IMR-90 (cell line): ENCODE data around the gene C2orf92. TPM values are rescaled to one million over a fixed set of nuclear protein-coding genes. Genes with fewer than 3 reads are reported as not detected.
A peak's percentile ranks its signal among the peaks of the same experiment; 100 is the strongest.

Experiments used
- ATAC-seq: fragments of 200-7000 bp; cut with Tn5 transposase; 2 replicates; pipeline ENCODE4 v1.9.1; 2020; ENCODE audit warnings: low read depth, mild to moderate bottlenecking, moderate library complexity
- BruUV-seq: library from RNA; stranded (reverse); fragments of 400-500 nt; replicated peaks from 2 replicates; lab custom pipeline; 2021; lab: Mats Ljungman, UMichigan
- CTCF ChIA-PET: fragments of 300-600 bp; formaldehyde crosslinking; extraction: SDS; loops from one replicate; lab custom pipeline; 2021; ENCODE audit warnings: antibody characterized with exemption; lab: Yijun Ruan, JAX
- POLR2A ChIA-PET: fragments of 300-600 bp; sonication (Branson Sonifier 250); formaldehyde crosslinking; loops from one replicate; lab custom pipeline; 2022; ENCODE audit warnings: antibody characterized with exemption; ENCODE audit not compliant: unreplicated experiment; lab: Charles Lee
- DNase-seq: peaks from one replicate; pipeline ENCODE4 v3.0.0; 2013
- H2AFZ ChIP-seq: replicated peaks from 2 replicates; pipeline ENCODE3; 2013; ENCODE audit warnings: low read length, mild to moderate bottlenecking; ENCODE audit not compliant: poor library complexity
- H2AK5ac ChIP-seq: 2 replicates; pipeline ENCODE4 v1.6.1; 2013; ENCODE audit warnings: low read depth, low read length, inconsistent platforms
- H2AK9ac ChIP-seq: replicated peaks from 2 replicates; pipeline ENCODE3; 2013; ENCODE audit warnings: mild to moderate bottlenecking, low read depth, low read length, moderate library complexity; ENCODE audit not compliant: poor library complexity
- H2BK120ac ChIP-seq: 2 replicates; pipeline ENCODE4 v1.6.1; 2013; ENCODE audit warnings: low read depth, low read length, inconsistent platforms
- H2BK15ac ChIP-seq: 3 replicates; pipeline ENCODE4 v1.6.1; 2013; ENCODE audit warnings: low read depth, low read length, inconsistent platforms
- H2BK20ac ChIP-seq: 2 replicates; pipeline ENCODE4 v1.6.1; 2013; ENCODE audit warnings: low read depth, mild to moderate bottlenecking, inconsistent platforms, low read length, moderate library complexity
- H2BK5ac ChIP-seq: 2 replicates; pipeline ENCODE4 v1.6.1; 2013; ENCODE audit warnings: mild to moderate bottlenecking, low read depth, low read length, inconsistent platforms; ENCODE audit not compliant: poor library complexity, severe bottlenecking
- H3K14ac ChIP-seq: replicated peaks from 2 replicates; pipeline ENCODE4 v1.6.1; 2013; ENCODE audit warnings: low read depth, low read length, inconsistent platforms
- H3K18ac ChIP-seq: 2 replicates; pipeline ENCODE4 v1.6.1; 2013; ENCODE audit warnings: low read depth, low read length, control low read depth
- H3K23ac ChIP-seq: 2 replicates; pipeline ENCODE4 v1.6.1; 2013; ENCODE audit warnings: low read depth, low read length, inconsistent platforms
- H3K27ac ChIP-seq: 2 replicates; pipeline ENCODE4 v1.5.1; 2013; ENCODE audit warnings: mild to moderate bottlenecking, control low read depth, low read length; ENCODE audit not compliant: insufficient read depth
- H3K27me3 ChIP-seq: 2 replicates; pipeline ENCODE4 v1.6.1; 2013; ENCODE audit warnings: low read length; ENCODE audit not compliant: control insufficient read depth, insufficient read depth
- H3K36me3 ChIP-seq: 2 replicates; pipeline ENCODE4 v1.6.1; 2013; ENCODE audit warnings: low read length, mixed read lengths; ENCODE audit not compliant: control insufficient read depth, insufficient read depth
- H3K4ac ChIP-seq: 2 replicates; pipeline ENCODE4 v1.6.1; 2013; ENCODE audit warnings: low read depth, low read length, inconsistent platforms
- H3K4me1 ChIP-seq: 2 replicates; pipeline ENCODE4 v1.6.1; 2013; ENCODE audit warnings: low read length, mixed read lengths; ENCODE audit not compliant: control insufficient read depth, insufficient read depth
- H3K4me2 ChIP-seq: 2 replicates; pipeline ENCODE4 v1.6.1; 2013; ENCODE audit warnings: low read depth, mild to moderate bottlenecking, control low read depth, low read length, moderate library complexity
- H3K4me3 ChIP-seq: 2 replicates; pipeline ENCODE4 v1.5.1; 2013; ENCODE audit warnings: low read depth, mild to moderate bottlenecking, control low read depth, low read length, moderate library complexity; ENCODE audit not compliant: insufficient read depth
- H3K56ac ChIP-seq: 2 replicates; pipeline ENCODE4 v1.6.1; 2013; ENCODE audit warnings: low read length, inconsistent platforms; ENCODE audit not compliant: insufficient read depth; ENCODE audit errors: extremely low read depth
- H3K79me1 ChIP-seq, 2 experiments: 2 replicates each; pipeline ENCODE4 v1.6.1; 2013; ENCODE audit warnings: low read length in 2 of 2, inconsistent platforms in 1 of 2, low read depth in 1 of 2
- H3K9ac ChIP-seq: 2 replicates; pipeline ENCODE4 v1.6.1; 2013; ENCODE audit warnings: low read depth, low read length, control low read depth
- H3K9me1 ChIP-seq: 2 replicates; pipeline ENCODE4 v1.6.1; 2013; ENCODE audit warnings: low read length, inconsistent platforms; ENCODE audit not compliant: insufficient read depth
- H3K9me3 ChIP-seq: 2 replicates; pipeline ENCODE4 v1.6.1; 2013; ENCODE audit warnings: low read length; ENCODE audit not compliant: control insufficient read depth, insufficient read depth
- H4K20me1 ChIP-seq: 2 replicates; pipeline ENCODE4 v1.6.1; 2013; ENCODE audit warnings: low read length, inconsistent platforms; ENCODE audit not compliant: insufficient read depth
- H4K5ac ChIP-seq: 2 replicates; pipeline ENCODE4 v1.6.1; 2013; ENCODE audit warnings: mild to moderate bottlenecking, low read depth, low read length, control low read depth
- H4K8ac ChIP-seq, 2 experiments: 2 replicates each; pipeline ENCODE4 v1.6.1; 2013; ENCODE audit warnings: low read depth in 2 of 2, low read length in 2 of 2, control low read depth in 1 of 2, inconsistent platforms in 1 of 2
- H4K91ac ChIP-seq: 2 replicates; pipeline ENCODE4 v1.6.1; 2013; ENCODE audit warnings: low read depth, low read length, inconsistent platforms; ENCODE audit not compliant: insufficient read depth
- BHLHE40 ChIP-seq: fragments of 150-350 bp; IDR thresholded peaks from 2 replicates; pipeline ENCODE4 v1.6.1; 2016; ENCODE audit warnings: mild to moderate bottlenecking, low read depth, low read length
- CEBPB ChIP-seq: IDR thresholded peaks from 2 replicates; pipeline ENCODE4 v1.6.1; 2012; ENCODE audit warnings: low read depth, low read length, improper control_type of control experiment
- CHD1 ChIP-seq: IDR thresholded peaks from 2 replicates; pipeline ENCODE4 v1.6.1; 2012; ENCODE audit warnings: low read depth, low read length, improper control_type of control experiment
- FOS ChIP-seq: fragments of 150-350 bp; IDR thresholded peaks from 2 replicates; pipeline ENCODE4 v1.6.1; 2016; ENCODE audit warnings: low read depth, low read length
- MAFK ChIP-seq: IDR thresholded peaks from 2 replicates; pipeline ENCODE4 v1.6.1; 2012; ENCODE audit warnings: low read depth, low read length, improper control_type of control experiment
- MAZ ChIP-seq: IDR thresholded peaks from 2 replicates; pipeline ENCODE4 v1.6.1; 2012; ENCODE audit warnings: low read depth, mild to moderate bottlenecking, low read length, improper control_type of control experiment, moderate library complexity, borderline replicate concordance
- MXI1 ChIP-seq: IDR thresholded peaks from 2 replicates; pipeline ENCODE4 v1.6.1; 2012; ENCODE audit warnings: low read depth, mild to moderate bottlenecking, low read length, moderate library complexity, borderline replicate concordance
- NFE2L2 ChIP-seq: fragments of 150-350 bp; IDR thresholded peaks from 2 replicates; pipeline ENCODE4 v1.6.1; 2016; ENCODE audit warnings: low read depth, mild to moderate bottlenecking, low read length
- POLR2A ChIP-seq: IDR thresholded peaks from 2 replicates; pipeline ENCODE4 v1.6.1; 2012; ENCODE audit warnings: mild to moderate bottlenecking, low read depth, low read length
- RAD21 ChIP-seq: IDR thresholded peaks from 2 replicates; pipeline ENCODE4 v1.6.1; 2012; ENCODE audit warnings: low read length, improper control_type of control experiment
- RCOR1 ChIP-seq: IDR thresholded peaks from 2 replicates; pipeline ENCODE4 v1.6.1; 2012; ENCODE audit warnings: mild to moderate bottlenecking, low read length, improper control_type of control experiment; ENCODE audit not compliant: insufficient replicate concordance
- RFX5 ChIP-seq: IDR thresholded peaks from 2 replicates; pipeline ENCODE4 v1.8.0; 2012; ENCODE audit warnings: low read depth, mild to moderate bottlenecking, low read length, moderate library complexity
- dilution Hi-C: fragments of 300-500 bp; cut with HindIII; formaldehyde crosslinking; loops from one replicate; pipeline ENCODE4 v1.14.3; 2018; ENCODE audit warnings: low sequenced_read_pairs; ENCODE audit not compliant: unreplicated experiment
- in situ Hi-C: fragments of 300-500 bp; cut with MboI; formaldehyde crosslinking; loops from 3 replicates; pipeline ENCODE4 v1.14.3; 2019; ENCODE audit warnings: low sequenced_read_pairs, inconsistent platforms, mixed read lengths
- intact Hi-C: fragments of 100-400 bp; cut with micrococcal nuclease; formaldehyde crosslinking; loops from 2 replicates; pipeline ENCODE4 v1.10.0; 2022
- polyA plus RNA-seq, 3 experiments: library from polyadenylated mRNA; depleted of rRNA; stranded (reverse); fragments of >200 nt; gene quantifications; 2 replicates each; pipeline ENCODE4 v1.2.3, GENCODE V29; 2012; ENCODE audit warnings: low replicate concordance in 1 of 3
- total RNA-seq: library from RNA; depleted of rRNA; stranded (reverse); fragments of >200 nt; gene quantifications from 2 replicates; pipeline ENCODE4 v1.2.3, GENCODE V29; 2012
- TF ChIP-seq, protein P1 (sequence below): fragments of 150-350 bp; IDR thresholded peaks from 2 replicates; pipeline ENCODE4 v1.6.1; 2016; ENCODE audit warnings: low read depth, mild to moderate bottlenecking, low read length, moderate library complexity, borderline replicate concordance
- TF ChIP-seq, protein P2 (sequence below): conservative IDR thresholded peaks from 2 replicates; pipeline ENCODE4 v1.5.1; 2012; ENCODE audit warnings: mild to moderate bottlenecking, low read depth, low read length, improper control_type of control experiment

The C2orf92 gene
- total and polyA plus RNA-seq, 2 of the 4 experiments (the other 2 are of a cell fraction): 0.90 to 2.5 TPM

DNA sequence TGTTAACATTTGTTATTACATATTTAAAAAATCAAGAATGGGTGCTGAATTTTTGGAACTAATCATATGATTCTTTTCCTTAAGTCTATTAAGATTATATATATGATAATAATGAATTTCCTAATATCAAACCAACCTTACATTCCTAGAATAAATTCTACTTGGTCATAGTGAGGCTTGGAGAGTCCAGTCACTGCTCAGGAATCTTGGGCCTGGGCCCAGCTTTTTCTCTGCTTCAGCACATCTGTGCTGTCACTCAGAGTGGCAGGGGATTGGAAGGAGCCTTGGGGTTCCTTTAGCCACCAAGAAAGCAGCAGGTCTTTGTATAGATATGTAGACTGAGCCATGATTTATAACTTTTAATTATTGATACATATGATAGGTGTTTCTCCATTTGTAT is 24.0 kb downstream of the C2orf92 start:
- Histone ChIP-seq H3K9ac (no peak overlapping the region), H2AK9ac (no peak overlapping the region), H3K56ac (no peak overlapping the region), H3K14ac (no peak overlapping the region), H3K36me3 (no peaks in the 10 kb centered on the region), H2BK120ac (no peak overlapping the region), H4K5ac (no peak overlapping the region), H2AK5ac (no peak overlapping the region), H2BK5ac (no peak overlapping the region), H4K8ac (no peak overlapping the region), H3K27me3 (no peaks in the 10 kb centered on the region; the same call in 1 of the 2 replicates), H2BK15ac (no peak overlapping the region), H3K9me3 (no peaks in the 10 kb centered on the region), H4K20me1 (no peaks in the 10 kb centered on the region), H3K23ac (no peak overlapping the region), H4K91ac (no peak overlapping the region), H3K4me2 (no peak overlapping the region), H2BK20ac (no peak overlapping the region), H3K4me1 (no peaks in the 10 kb centered on the region), H3K4ac (no peak overlapping the region), H3K9me1 (no peaks in the 10 kb centered on the region), H2AFZ (no peak overlapping the region), H3K18ac (no peak overlapping the region), H3K79me1 (no peaks in the 10 kb centered on the region), H3K27ac (no peak overlapping the region), H3K4me3 (no peak overlapping the region)
- in situ Hi-C loops: loop anchor here (10.0 kb wide), 1 partner anchor 99 kb away; no protein-coding TSS in a partner anchor
- no peak for TF ChIP-seq FOS
- no peak for TF ChIP-seq RFX5
- no peak for TF ChIP-seq POLR2A
- no peak for TF ChIP-seq NFE2L2
- TF ChIP-seq RAD21: no peak
- TF ChIP-seq MXI1: no peak
- TF ChIP-seq, protein P1, sequence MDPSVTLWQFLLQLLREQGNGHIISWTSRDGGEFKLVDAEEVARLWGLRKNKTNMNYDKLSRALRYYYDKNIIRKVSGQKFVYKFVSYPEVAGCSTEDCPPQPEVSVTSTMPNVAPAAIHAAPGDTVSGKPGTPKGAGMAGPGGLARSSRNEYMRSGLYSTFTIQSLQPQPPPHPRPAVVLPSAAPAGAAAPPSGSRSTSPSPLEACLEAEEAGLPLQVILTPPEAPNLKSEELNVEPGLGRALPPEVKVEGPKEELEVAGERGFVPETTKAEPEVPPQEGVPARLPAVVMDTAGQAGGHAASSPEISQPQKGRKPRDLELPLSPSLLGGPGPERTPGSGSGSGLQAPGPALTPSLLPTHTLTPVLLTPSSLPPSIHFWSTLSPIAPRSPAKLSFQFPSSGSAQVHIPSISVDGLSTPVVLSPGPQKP: no peak
- no peak for TF ChIP-seq BHLHE40
- TF ChIP-seq MAFK: no peak
- no peak for TF ChIP-seq CHD1
- TF ChIP-seq RCOR1: no peak
- TF ChIP-seq CEBPB: no peak
- TF ChIP-seq, protein P2, sequence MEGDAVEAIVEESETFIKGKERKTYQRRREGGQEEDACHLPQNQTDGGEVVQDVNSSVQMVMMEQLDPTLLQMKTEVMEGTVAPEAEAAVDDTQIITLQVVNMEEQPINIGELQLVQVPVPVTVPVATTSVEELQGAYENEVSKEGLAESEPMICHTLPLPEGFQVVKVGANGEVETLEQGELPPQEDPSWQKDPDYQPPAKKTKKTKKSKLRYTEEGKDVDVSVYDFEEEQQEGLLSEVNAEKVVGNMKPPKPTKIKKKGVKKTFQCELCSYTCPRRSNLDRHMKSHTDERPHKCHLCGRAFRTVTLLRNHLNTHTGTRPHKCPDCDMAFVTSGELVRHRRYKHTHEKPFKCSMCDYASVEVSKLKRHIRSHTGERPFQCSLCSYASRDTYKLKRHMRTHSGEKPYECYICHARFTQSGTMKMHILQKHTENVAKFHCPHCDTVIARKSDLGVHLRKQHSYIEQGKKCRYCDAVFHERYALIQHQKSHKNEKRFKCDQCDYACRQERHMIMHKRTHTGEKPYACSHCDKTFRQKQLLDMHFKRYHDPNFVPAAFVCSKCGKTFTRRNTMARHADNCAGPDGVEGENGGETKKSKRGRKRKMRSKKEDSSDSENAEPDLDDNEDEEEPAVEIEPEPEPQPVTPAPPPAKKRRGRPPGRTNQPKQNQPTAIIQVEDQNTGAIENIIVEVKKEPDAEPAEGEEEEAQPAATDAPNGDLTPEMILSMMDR: no peak
- TF ChIP-seq MAZ: no peak
- intact Hi-C loops: no loop called here
- ChIA-PET POLR2A (no interaction called here), CTCF (no interaction called here)
- no TSS peak for BruUV-seq
- ATAC-seq (no peak), DNase-seq (peak; percentile 23)
- dilution Hi-C loops: no loop called here
